ENCODE measurements around the gene PCDHB15. TPM values are rescaled to one million over a fixed set of nuclear protein-coding genes. Genes with fewer than 3 reads are reported as not detected.
A peak's percentile ranks its signal among the peaks of the same experiment; 100 is the strongest.
"Not testable (repeated sequence)": the region's sequence is repeated elsewhere in the genome, so short reads cannot be mapped to it uniquely, and the experiment has no call there.

PCDHB15 gene
- total RNA-seq (ENCODE audit: low replicate concordance) = 0.09 TPM in 1 of 2 replicates, not detected in the other

DNA sequence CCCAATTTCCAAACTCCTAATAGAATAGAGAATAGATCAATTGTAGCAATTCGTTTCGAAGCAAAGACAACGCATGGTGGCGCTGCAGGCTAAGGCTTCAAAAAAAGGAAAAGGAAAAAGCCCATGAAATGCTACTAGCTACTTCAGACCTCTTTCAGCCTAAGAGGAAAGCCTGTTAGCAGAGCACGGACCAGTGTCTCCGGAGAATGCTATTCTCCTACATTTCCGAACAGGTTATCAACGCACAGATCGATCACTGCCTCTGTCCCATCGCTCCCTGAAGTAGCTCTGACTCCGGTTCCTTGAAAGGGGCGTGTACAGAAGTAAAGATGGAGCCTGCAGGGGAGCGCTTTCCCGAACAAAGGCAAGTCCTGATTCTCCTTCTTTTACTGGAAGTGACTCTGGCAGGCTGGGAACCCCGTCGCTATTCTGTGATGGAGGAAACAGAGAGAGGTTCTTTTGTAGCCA is at the start of gene PCDHB15:
Gene PCDHB15, plus strand, starts transcription at position 146 of the 468 bp plus-strand sequence. Its CDS starts 184 bp downstream, at position 330.
- no peak within 1 kb of the TSS for H3K4me3 ChIP-seq (ENCODE audit: low read depth, low read length)
- DNase-seq (ENCODE audit: low read depth) = no peak
- TF ChIP-seq, protein P1, sequence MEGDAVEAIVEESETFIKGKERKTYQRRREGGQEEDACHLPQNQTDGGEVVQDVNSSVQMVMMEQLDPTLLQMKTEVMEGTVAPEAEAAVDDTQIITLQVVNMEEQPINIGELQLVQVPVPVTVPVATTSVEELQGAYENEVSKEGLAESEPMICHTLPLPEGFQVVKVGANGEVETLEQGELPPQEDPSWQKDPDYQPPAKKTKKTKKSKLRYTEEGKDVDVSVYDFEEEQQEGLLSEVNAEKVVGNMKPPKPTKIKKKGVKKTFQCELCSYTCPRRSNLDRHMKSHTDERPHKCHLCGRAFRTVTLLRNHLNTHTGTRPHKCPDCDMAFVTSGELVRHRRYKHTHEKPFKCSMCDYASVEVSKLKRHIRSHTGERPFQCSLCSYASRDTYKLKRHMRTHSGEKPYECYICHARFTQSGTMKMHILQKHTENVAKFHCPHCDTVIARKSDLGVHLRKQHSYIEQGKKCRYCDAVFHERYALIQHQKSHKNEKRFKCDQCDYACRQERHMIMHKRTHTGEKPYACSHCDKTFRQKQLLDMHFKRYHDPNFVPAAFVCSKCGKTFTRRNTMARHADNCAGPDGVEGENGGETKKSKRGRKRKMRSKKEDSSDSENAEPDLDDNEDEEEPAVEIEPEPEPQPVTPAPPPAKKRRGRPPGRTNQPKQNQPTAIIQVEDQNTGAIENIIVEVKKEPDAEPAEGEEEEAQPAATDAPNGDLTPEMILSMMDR (IDR thresholded peaks at IDR 0.05; ENCODE audit: insufficient read depth, low read length) = no peak

DNA sequence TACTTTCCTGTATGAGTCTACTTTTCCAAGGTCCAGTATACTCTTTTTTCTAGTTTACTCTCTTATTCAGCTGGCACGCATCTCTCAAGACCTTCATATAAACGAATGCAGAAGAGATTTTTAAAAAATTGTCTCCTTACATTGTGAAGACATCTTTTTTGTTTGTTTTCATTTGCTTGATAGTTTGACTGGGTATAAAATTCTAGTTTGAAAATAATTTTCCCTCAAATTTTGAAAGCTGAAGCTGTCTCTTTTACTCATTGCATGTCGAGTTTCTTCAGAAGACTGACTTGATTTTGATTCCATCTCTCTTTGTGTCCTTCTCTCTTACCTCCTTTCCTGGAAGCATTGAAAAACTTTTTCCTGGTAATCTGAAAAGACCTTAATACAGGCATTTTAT is 48.8 kb upstream of the PCDHB15 start:
- H3K4me3 ChIP-seq (ENCODE audit: low read depth, low read length) = no peak overlapping the region
- TF ChIP-seq, protein P1 (IDR thresholded peaks at IDR 0.05; ENCODE audit: insufficient read depth, low read length) = no peak
- DNase-seq (ENCODE audit: low read depth) = no peak

DNA sequence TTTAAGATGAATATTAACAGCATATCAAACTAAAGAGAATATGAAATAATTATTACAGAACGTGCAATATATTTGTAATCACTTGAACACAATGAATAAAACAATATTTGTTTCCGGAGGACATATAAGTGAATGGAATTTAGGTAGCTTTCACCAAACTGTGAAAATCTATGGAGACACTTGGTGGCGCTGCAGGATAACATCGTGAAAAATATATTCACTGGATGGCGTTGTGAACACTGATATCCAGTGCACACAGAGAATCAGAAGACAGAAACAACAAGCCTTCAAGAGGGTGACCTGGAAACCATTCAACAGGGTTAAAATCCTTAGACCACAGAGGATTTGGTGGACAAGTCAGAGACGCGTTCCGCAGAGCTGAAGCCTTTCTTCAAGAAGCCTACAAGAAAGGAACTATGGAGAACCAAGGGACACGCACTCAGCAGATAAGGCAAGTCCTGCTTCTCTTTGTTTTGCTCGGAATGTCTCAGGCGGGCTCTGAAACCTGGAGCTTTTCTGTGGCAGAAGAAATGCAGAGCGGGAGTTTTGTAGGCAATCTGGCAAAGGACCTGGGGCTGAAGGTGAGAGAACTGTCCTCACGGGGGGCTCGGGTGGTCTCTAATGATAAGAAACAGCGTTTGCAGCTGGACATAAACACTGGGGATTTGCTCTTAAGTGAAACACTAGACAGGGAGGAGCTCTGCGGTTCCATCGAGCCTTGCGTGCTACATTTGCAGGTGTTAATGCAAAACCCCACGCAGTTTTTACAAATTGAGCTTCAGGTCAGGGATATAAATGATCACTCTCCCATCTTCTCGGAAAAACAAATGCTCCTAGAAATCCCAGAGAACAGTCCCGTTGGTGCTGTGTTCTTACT is 45.6 kb upstream of the PCDHB15 start, which contains the start of gene PCDHB11:
Gene PCDHB11, plus strand, starts transcription at position 269 of the 877 bp plus-strand sequence. Its CDS starts 148 bp downstream, at position 417.
- DNase-seq (ENCODE audit: low read depth) = no peak
- TF ChIP-seq, protein P1 (IDR thresholded peaks at IDR 0.05; ENCODE audit: insufficient read depth, low read length) = no peak
- no peak within 1 kb of the TSS for H3K4me3 ChIP-seq (ENCODE audit: low read depth, low read length)

DNA sequence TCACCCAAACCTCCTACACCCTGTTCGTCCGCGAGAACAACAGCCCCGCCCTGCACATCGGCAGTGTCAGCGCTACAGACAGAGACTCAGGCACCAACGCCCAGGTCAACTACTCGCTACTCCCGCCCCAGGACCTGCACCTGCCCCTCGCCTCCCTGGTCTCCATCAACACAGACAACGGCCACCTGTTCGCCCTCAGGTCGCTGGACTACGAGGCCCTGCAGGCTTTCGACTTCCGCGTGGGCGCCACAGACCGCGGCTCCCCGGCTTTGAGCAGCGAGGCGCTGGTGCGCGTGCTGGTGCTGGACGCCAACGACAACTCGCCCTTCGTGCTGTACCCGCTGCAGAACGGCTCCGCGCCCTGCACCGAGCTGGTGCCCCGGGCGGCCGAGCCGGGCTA is 44.1 kb upstream of the PCDHB15 start:
- H3K4me3 ChIP-seq (ENCODE audit: low read depth, low read length) = not testable (repeated sequence)

DNA sequence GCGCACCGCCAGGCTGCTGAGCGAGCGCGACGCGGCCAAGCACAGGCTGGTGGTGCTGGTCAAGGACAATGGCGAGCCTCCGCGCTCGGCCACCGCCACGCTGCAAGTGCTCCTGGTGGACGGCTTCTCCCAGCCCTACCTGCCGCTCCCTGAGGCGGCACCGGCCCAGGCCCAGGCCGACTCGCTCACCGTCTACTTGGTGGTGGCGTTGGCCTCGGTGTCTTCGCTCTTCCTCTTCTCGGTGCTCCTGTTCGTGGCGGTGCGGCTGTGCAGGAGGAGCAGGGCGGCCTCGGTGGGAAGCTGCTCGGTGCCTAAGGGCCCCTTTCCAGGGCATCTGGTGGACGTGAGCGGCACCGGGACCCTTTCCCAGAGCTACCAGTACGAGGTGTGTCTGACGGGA is 43.5 kb upstream of the PCDHB15 start:
- not testable (repeated sequence) for H3K4me3 ChIP-seq (ENCODE audit: low read depth, low read length); DNase-seq (ENCODE audit: low read depth)

More for the DNA sequence above, 44.1 kb upstream of the PCDHB15 start:
- not testable (repeated sequence) for DNase-seq (ENCODE audit: low read depth)

DNA sequence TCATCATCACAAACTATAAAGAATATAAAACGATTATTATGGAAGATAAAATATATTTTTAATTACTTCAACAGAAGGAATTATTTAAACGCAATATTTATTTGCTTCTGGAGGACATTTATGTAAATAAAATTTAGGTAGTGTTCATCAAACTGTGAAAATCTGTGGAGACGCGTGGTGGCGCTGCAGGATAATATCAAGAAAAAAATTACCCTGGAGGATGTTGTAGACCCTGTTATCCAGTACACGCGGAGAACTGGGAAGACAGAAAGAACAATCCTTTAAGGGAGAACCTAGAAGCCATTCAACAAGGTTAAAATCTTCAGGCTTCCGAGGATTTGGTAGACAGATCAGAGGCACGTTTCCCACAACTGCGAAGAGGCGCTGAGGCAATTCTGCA is 36.7 kb upstream of the PCDHB15 start, which contains the start of gene PCDHB12:
Gene PCDHB12, plus strand, starts transcription at position 242 of the 400 bp plus-strand sequence. CDS start 189 bp downstream, outside the sequence.
- no peak within 1 kb of the TSS for H3K4me3 ChIP-seq (ENCODE audit: low read depth, low read length)

DNA sequence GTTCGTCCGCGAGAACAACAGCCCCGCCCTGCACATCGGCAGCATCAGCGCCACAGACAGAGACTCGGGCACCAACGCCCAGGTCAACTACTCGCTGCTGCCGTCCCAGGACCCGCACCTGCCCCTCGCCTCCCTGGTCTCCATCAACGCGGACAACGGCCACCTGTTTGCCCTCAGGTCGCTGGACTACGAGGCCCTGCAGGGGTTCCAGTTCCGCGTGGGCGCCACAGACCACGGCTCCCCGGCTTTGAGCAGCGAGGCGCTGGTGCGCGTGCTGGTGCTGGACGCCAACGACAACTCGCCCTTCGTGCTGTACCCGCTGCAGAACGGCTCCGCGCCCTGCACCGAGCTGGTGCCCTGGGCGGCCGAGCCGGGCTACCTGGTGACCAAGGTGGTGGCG is 34.9 kb upstream of the PCDHB15 start:
- not testable (repeated sequence) for H3K4me3 ChIP-seq (ENCODE audit: low read depth, low read length); DNase-seq (ENCODE audit: low read depth)

More for the DNA sequence above, 36.7 kb upstream of the PCDHB15 start, which contains the start of gene PCDHB12:
- DNase-seq (ENCODE audit: low read depth) = no peak
- TF ChIP-seq, protein P1 (IDR thresholded peaks at IDR 0.05; ENCODE audit: insufficient read depth, low read length) = no peak

DNA sequence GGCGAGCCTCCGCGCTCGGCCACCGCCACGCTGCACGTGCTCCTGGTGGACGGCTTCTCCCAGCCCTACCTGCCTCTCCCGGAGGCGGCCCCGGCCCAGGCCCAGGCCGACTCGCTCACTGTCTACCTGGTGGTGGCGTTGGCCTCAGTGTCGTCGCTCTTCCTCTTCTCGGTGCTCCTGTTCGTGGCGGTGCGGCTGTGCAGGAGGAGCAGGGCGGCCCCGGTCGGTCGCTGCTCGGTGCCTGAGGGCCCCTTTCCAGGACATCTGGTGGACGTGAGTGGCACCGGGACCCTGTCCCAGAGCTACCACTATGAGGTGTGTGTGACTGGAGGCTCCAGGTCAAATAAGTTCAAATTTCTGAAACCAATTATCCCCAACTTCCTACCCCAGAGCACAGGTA is 34.3 kb upstream of the PCDHB15 start:
- H3K4me3 ChIP-seq (ENCODE audit: low read depth, low read length); DNase-seq (ENCODE audit: low read depth): not testable (repeated sequence)

DNA sequence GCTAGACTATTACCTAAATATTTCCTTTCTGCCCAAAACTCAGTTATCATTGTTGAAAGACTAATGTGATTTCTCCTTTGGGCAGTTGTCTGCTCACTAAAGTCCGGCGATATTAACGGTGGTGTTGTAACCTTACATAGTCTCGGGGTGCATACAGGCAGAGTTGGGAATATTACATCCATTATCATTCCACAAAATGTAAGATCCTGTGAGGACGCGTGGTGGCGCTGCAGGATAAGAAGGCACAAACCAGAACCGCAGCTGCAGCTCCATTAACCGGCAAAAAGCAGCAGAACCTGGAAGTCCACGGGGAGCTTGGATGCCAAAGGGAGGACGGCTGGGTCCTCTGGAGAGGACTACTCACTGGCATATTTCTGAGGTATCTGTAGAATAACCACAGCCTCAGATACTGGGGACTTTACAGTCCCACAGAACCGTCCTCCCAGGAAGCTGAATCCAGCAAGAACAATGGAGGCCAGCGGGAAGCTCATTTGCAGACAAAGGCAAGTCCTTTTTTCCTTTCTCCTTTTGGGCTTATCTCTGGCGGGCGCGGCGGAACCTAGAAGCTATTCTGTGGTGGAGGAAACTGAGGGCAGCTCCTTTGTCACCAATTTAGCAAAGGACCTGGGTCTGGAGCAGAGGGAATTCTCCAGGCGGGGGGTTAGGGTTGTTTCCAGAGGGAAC is 31.4 kb upstream of the PCDHB15 start, which contains the start of gene PCDHB13:
Gene PCDHB13, plus strand, starts transcription at position 264 of the 684 bp plus-strand sequence. Its CDS starts 205 bp downstream, at position 469.
- DNase-seq (ENCODE audit: low read depth) = peak; percentile 9
- not testable (repeated sequence) for H3K4me3 ChIP-seq (ENCODE audit: low read depth, low read length)

DNA sequence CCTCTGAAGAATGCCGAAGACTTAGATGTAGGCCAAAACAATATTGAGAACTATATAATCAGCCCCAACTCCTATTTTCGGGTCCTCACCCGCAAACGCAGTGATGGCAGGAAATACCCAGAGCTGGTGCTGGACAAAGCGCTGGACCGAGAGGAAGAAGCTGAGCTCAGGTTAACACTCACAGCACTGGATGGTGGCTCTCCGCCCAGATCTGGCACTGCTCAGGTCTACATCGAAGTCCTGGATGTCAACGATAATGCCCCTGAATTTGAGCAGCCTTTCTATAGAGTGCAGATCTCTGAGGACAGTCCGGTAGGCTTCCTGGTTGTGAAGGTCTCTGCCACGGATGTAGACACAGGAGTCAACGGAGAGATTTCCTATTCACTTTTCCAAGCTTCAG is 30.6 kb upstream of the PCDHB15 start:
- DNase-seq (ENCODE audit: low read depth); H3K4me3 ChIP-seq (ENCODE audit: low read depth, low read length): not testable (repeated sequence)

DNA sequence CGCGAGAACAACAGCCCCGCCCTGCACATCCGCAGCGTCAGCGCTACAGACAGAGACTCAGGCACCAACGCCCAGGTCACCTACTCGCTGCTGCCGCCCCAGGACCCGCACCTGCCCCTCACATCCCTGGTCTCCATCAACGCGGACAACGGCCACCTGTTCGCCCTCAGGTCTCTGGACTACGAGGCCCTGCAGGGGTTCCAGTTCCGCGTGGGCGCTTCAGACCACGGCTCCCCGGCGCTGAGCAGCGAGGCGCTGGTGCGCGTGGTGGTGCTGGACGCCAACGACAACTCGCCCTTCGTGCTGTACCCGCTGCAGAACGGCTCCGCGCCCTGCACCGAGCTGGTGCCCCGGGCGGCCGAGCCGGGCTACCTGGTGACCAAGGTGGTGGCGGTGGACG is 29.7 kb upstream of the PCDHB15 start:
- H3K4me3 ChIP-seq (ENCODE audit: low read depth, low read length); DNase-seq (ENCODE audit: low read depth): not testable (repeated sequence)

DNA sequence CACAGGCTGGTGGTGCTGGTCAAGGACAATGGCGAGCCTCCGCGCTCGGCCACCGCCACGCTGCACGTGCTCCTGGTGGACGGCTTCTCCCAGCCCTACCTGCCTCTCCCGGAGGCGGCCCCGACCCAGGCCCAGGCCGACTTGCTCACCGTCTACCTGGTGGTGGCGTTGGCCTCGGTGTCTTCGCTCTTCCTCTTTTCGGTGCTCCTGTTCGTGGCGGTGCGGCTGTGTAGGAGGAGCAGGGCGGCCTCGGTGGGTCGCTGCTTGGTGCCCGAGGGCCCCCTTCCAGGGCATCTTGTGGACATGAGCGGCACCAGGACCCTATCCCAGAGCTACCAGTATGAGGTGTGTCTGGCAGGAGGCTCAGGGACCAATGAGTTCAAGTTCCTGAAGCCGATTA is 29.2 kb upstream of the PCDHB15 start:
- H3K4me3 ChIP-seq (ENCODE audit: low read depth, low read length); DNase-seq (ENCODE audit: low read depth): not testable (repeated sequence)

All from fibroblast of the aortic adventitia (primary cell).